NCI-H1417 treated with DMSO at 0.1 percent for 48 hours (cell line): Measurements from ENCODE around the gene MED27.
"Not testable (repeated sequence)": the region's sequence is repeated elsewhere in the genome, so short reads cannot be mapped to it uniquely, and the experiment has no call there.

Experiments
- DNase-seq: peaks from one replicate; lab custom pipeline; 2025; lab: John Stamatoyannopoulos, UW

MED27 gene

GRCh38 chr9:131963072-131964030, 116.3 kb downstream of the MED27 start:
- no peak for DNase-seq

GRCh38 chr9:131961496-131961880, 118.2 kb downstream of the MED27 start:
- DNase-seq: no peak

GRCh38 chr9:131960851-131961495, 118.7 kb downstream of the MED27 start:
- DNase-seq: no peak

- DNase-seq: no peak
Observed at GRCh38 chr9:131960311-131960710, 119.4 kb downstream of the MED27 start.

- DNase-seq: no peak
Observed at GRCh38 chr9:131959887-131960286, 119.8 kb downstream of the MED27 start.

- no peak for DNase-seq
Observed at GRCh38 chr9:131959056-131959455, 120.6 kb downstream of the MED27 start.

- DNase-seq: no peak
Observed at GRCh38 chr9:131954299-131954698, 125.4 kb downstream of the MED27 start.

- no peak for DNase-seq
Observed at GRCh38 chr9:131951905-131952304, 127.8 kb downstream of the MED27 start.

GRCh38 chr9:131951155-131951554, 128.5 kb downstream of the MED27 start:
- DNase-seq: no peak

- DNase-seq: no peak
Observed at GRCh38 chr9:131950487-131950886, 129.2 kb downstream of the MED27 start.

- DNase-seq: no peak
Observed at GRCh38 chr9:131946180-131946579, 133.5 kb downstream of the MED27 start.

- peak; percentile 64 for DNase-seq
Observed at GRCh38 chr9:131943351-131943841, 136.3 kb downstream of the MED27 start.

- DNase-seq: no peak
Observed at GRCh38 chr9:131942146-131942720, 137.4 kb downstream of the MED27 start.

GRCh38 chr9:131937451-131937850, 142.2 kb downstream of the MED27 start:
- DNase-seq: no peak

GRCh38 chr9:131936929-131937328, 142.7 kb downstream of the MED27 start:
- DNase-seq: no peak

GRCh38 chr9:131934673-131935072, 145.0 kb downstream of the MED27 start:
- DNase-seq: no peak

GRCh38 chr9:131927091-131927490, 152.6 kb downstream of the MED27 start:
- DNase-seq: no peak

GRCh38 chr9:131926360-131926922, 153.2 kb downstream of the MED27 start:
- DNase-seq: no peak

- no peak for DNase-seq
Observed at GRCh38 chr9:131925677-131926177, 153.9 kb downstream of the MED27 start.

- DNase-seq: no peak
Observed at GRCh38 chr9:131923766-131924165, 155.9 kb downstream of the MED27 start.

- no peak for DNase-seq
Observed at GRCh38 chr9:131923132-131923671, 156.5 kb downstream of the MED27 start.

GRCh38 chr9:131921635-131922034, 158.0 kb downstream of the MED27 start:
- not testable (repeated sequence) for DNase-seq
